ENCODE data around the gene SLC22A5. TPM values are rescaled to one million over a fixed set of nuclear protein-coding genes. Genes with fewer than 3 reads are reported as not detected.
"Not testable (repeated sequence)": the region's sequence is repeated elsewhere in the genome, so short reads cannot be mapped to it uniquely, and the experiment has no call there.

The SLC22A5 gene
- total RNA-seq, 1 donor from 2014 or later, result 8.8 TPM

- ATAC-seq, result peak; percentile 89
- peak; percentile 75 for DNase-seq (ENCODE audit: low spot score)
Observed at GRCh38 chr5:132386644-132387286, 17.3 kb downstream of the SLC22A5 start.

GRCh38 chr5:132387640-132388117, 18.2 kb downstream of the SLC22A5 start:
- DNase-seq (ENCODE audit: low spot score) (no peak), ATAC-seq (peak; percentile 42)

GRCh38 chr5:132388244-132389050, 18.9 kb downstream of the SLC22A5 start:
- ATAC-seq, result peak; percentile 9
- no peak for DNase-seq (ENCODE audit: low spot score)

GRCh38 chr5:132389051-132389331, 19.5 kb downstream of the SLC22A5 start:
- ATAC-seq (no peak), DNase-seq (ENCODE audit: low spot score) (no peak)

- DNase-seq (ENCODE audit: low spot score) (no peak), ATAC-seq (no peak)
Observed at GRCh38 chr5:132389585-132390286, 20.2 kb downstream of the SLC22A5 start.

- no peak for ATAC-seq
- DNase-seq (ENCODE audit: low spot score), result no peak
Observed at GRCh38 chr5:132391247-132391646, 21.7 kb downstream of the SLC22A5 start.

- no peak for ATAC-seq
- no peak for DNase-seq (ENCODE audit: low spot score)
Observed at GRCh38 chr5:132391870-132392269, 22.4 kb downstream of the SLC22A5 start.

- DNase-seq (ENCODE audit: low spot score) (no peak), ATAC-seq (no peak)
Observed at GRCh38 chr5:132392411-132392810, 22.9 kb downstream of the SLC22A5 start.

GRCh38 chr5:132392978-132393825, 23.7 kb downstream of the SLC22A5 start:
- ATAC-seq (peak; percentile 22), DNase-seq (ENCODE audit: low spot score) (no peak)

GRCh38 chr5:132394667-132395259, 25.3 kb downstream of the SLC22A5 start:
- DNase-seq (ENCODE audit: low spot score) (no peak), ATAC-seq (no peak)

GRCh38 chr5:132396589-132397031, 27.1 kb downstream of the SLC22A5 start:
- no peak for DNase-seq (ENCODE audit: low spot score)
- ATAC-seq, result no peak

- DNase-seq (ENCODE audit: low spot score) (no peak), ATAC-seq (peak; percentile 29)
Observed at GRCh38 chr5:132397224-132397623, 27.7 kb downstream of the SLC22A5 start.

- not testable (repeated sequence) for ATAC-seq; DNase-seq (ENCODE audit: low spot score)
Observed at GRCh38 chr5:132397936-132398675, 28.6 kb downstream of the SLC22A5 start.

GRCh38 chr5:132404041-132404440, 34.5 kb downstream of the SLC22A5 start:
- not testable (repeated sequence) for ATAC-seq

GRCh38 chr5:132405646-132406045, 36.1 kb downstream of the SLC22A5 start:
- DNase-seq (ENCODE audit: low spot score) (no peak), ATAC-seq (no peak)

More at GRCh38 chr5:132404041-132404440, 34.5 kb downstream of the SLC22A5 start:
- not testable (repeated sequence) for DNase-seq (ENCODE audit: low spot score)

- no peak for ATAC-seq
- no peak for DNase-seq (ENCODE audit: low spot score)
Observed at GRCh38 chr5:132406144-132406783, 36.8 kb downstream of the SLC22A5 start.

- DNase-seq (ENCODE audit: low spot score), result no peak
- no peak for ATAC-seq
Observed at GRCh38 chr5:132407970-132408369, 38.5 kb downstream of the SLC22A5 start.

GRCh38 chr5:132408456-132408855, 38.9 kb downstream of the SLC22A5 start:
- DNase-seq (ENCODE audit: low spot score), result no peak
- no peak for ATAC-seq

- peak; percentile 9 for ATAC-seq
- DNase-seq (ENCODE audit: low spot score), result peak; percentile 82
Observed at GRCh38 chr5:132408965-132409364, 39.5 kb downstream of the SLC22A5 start.

Measured in left lobe of liver (tissue), 2 donors.